Keratinocyte (primary cell): ENCODE measurements around the gene NLRP10. TPM values are rescaled to one million over a fixed set of nuclear protein-coding genes. Genes with fewer than 3 reads are reported as not detected.

Experiments
- DNase-seq: peaks from one replicate; pipeline ENCODE4 v3.0.0-alpha.2; 2011; ENCODE audit warnings: low read depth, missing footprints, low spot score
- FAIRE-seq: peaks from 2 replicates; lab custom pipeline; 2011; peaks lifted over from hg19 to GRCh38; lab: Jason Lieb, UNC
- H2AFZ ChIP-seq: 2 replicates; pipeline ENCODE4 v1.6.0; 2012; ENCODE audit warnings: low read length, control low read depth, inconsistent platforms; ENCODE audit not compliant: control insufficient read depth
- H3K27ac ChIP-seq: 2 replicates; pipeline ENCODE4 v1.5.1; 2011; ENCODE audit warnings: low read length; ENCODE audit not compliant: control insufficient read depth, insufficient read depth
- H3K27me3 ChIP-seq: 3 replicates; pipeline ENCODE4 v1.6.0; 2011; ENCODE audit warnings: low read length; ENCODE audit not compliant: control insufficient read depth, insufficient read depth; ENCODE audit errors: extremely low read depth
- H3K36me3 ChIP-seq, 2 experiments: 2 replicates in 1 of 2; 3 replicates in 1 of 2; pipeline ENCODE4 v1.5.1; 2011; ENCODE audit warnings: low read length in 2 of 2, mild to moderate bottlenecking in 1 of 2; ENCODE audit not compliant: control insufficient read depth in 2 of 2, insufficient read depth in 2 of 2; ENCODE audit errors: extremely low read depth in 1 of 2
- H3K4me1 ChIP-seq: 3 replicates; pipeline ENCODE4 v1.5.1; 2011; ENCODE audit warnings: low read length; ENCODE audit not compliant: control insufficient read depth, insufficient read depth; ENCODE audit errors: extremely low read depth
- H3K4me2 ChIP-seq: 3 replicates; pipeline ENCODE4 v1.6.0; 2011; ENCODE audit warnings: low read depth, low read length; ENCODE audit not compliant: control insufficient read depth, insufficient read depth; ENCODE audit errors: extremely low read depth
- H3K4me3 ChIP-seq, 3 experiments: fragments of 200-600 bp in 1 of 3; sonication (generic) in 1 of 3; 2 replicates in 2 of 3; 3 replicates in 1 of 3; pipeline ENCODE4 v1.5.1; 2011 to 2016; ENCODE audit warnings: low read length in 3 of 3, mild to moderate bottlenecking in 3 of 3, control low read depth in 2 of 3, inconsistent platforms in 1 of 3, low read depth in 1 of 3, mixed read lengths in 1 of 3, mixed run types in 1 of 3, moderate library complexity in 1 of 3; ENCODE audit not compliant: control insufficient read depth in 2 of 3, insufficient read depth in 2 of 3; ENCODE audit errors: extremely low read depth in 1 of 3
- H3K79me2 ChIP-seq: 2 replicates; pipeline ENCODE4 v1.6.0; 2012; ENCODE audit warnings: low read length; ENCODE audit not compliant: control insufficient read depth, insufficient read depth
- H3K9ac ChIP-seq: 3 replicates; pipeline ENCODE4 v1.6.0; 2011; ENCODE audit warnings: low read length; ENCODE audit not compliant: control insufficient read depth, insufficient read depth; ENCODE audit errors: extremely low read depth
- H3K9me1 ChIP-seq: 3 replicates; pipeline ENCODE4 v1.6.0; 2011; ENCODE audit warnings: low read length; ENCODE audit not compliant: control insufficient read depth, insufficient read depth; ENCODE audit errors: extremely low read depth
- H3K9me3 ChIP-seq: 2 replicates; pipeline ENCODE4 v1.5.1; 2012; ENCODE audit warnings: low read depth, low read length; ENCODE audit not compliant: control insufficient read depth
- H4K20me1 ChIP-seq: 3 replicates; pipeline ENCODE4 v1.6.0; 2011; ENCODE audit warnings: low read length; ENCODE audit not compliant: control insufficient read depth, insufficient read depth; ENCODE audit errors: extremely low read depth
- CTCF ChIP-seq, 3 experiments: IDR thresholded peaks in 1 of 3; conservative IDR thresholded peaks in 1 of 3; optimal IDR thresholded peaks in 1 of 3; 2 replicates in 2 of 3; 3 replicates in 1 of 3; pipeline versions ENCODE3 to v1.5.1; 2011; ENCODE audit warnings: low read length in 3 of 3, mild to moderate bottlenecking in 3 of 3, moderate library complexity in 2 of 3, control low read depth in 1 of 3, inconsistent platforms in 1 of 3; ENCODE audit not compliant: insufficient read depth in 2 of 3; ENCODE audit errors: extremely low read depth in 1 of 3
- EZH2 ChIP-seq: IDR thresholded peaks from one replicate; pipeline ENCODE4 v1.6.1; 2012; ENCODE audit warnings: inconsistent platforms, mild to moderate bottlenecking, low read length, moderate library complexity
- dilution Hi-C: fragments of 300-500 bp; cut with MboI; formaldehyde crosslinking; loops from one replicate; pipeline ENCODE4 v1.7.0; 2020; ENCODE audit warnings: low sequenced_read_pairs; ENCODE audit not compliant: extremely low pct_ligation_motif_present
- polyA plus RNA-seq, 5 experiments: library from polyadenylated mRNA; depleted of rRNA in 3 of 5; stranded (reverse) in 3 of 5; stranded (forward) in 1 of 5; unstranded in 1 of 5; fragments of >200 nt; gene quantifications; 1 replicate in 1 of 5; 2 replicates in 3 of 5; 3 replicates in 1 of 5; pipeline versions ENCODE4 v1.2.1 to v1.2.3, GENCODE V29; 2011 to 2012; ENCODE audit warnings: missing spikeins in 2 of 5, low read depth in 1 of 5, low replicate concordance in 1 of 5

The NLRP10 gene
- polyA plus RNA-seq, 1 donor (not counting 4 experiments of a cell fraction or from before 2014, with no cell fraction given) = 7.1 TPM

- Histone ChIP-seq H3K27ac (peak overlapping the region; percentile 33), H4K20me1 (no peaks in the 10 kb centered on the region), H3K9me1 (no peaks in the 10 kb centered on the region), H3K9me3 (no peaks in the 10 kb centered on the region), H3K4me2 (no peak overlapping the region), H3K36me3 (no peaks in the 10 kb centered on the region), H3K27me3 (no peaks in the 10 kb centered on the region), H3K4me1 (peaks cover 29% of the 10 kb centered on the region), H3K4me3 (no peak overlapping the region), H3K9ac (no peak overlapping the region), H2AFZ (no peak overlapping the region), H3K79me2 (no peaks in the 10 kb centered on the region)
- dilution Hi-C loops = no loop called here
- TF ChIP-seq EZH2 (no peak), CTCF (optimal IDR thresholded peaks at IDR 0.05 in 1 of 3, IDR thresholded peaks at IDR 0.05 in 1 of 3, conservative IDR thresholded peaks at IDR 0.05 in 1 of 3; ENCODE audit: extremely low read depth in 1 of 3, insufficient read depth in 2 of 3, low read length in 3 of 3) (no peak)
- FAIRE-seq (no peak), DNase-seq (no peak)
Observed at GRCh38 chr11:7973011-7973410, 7.8 kb upstream of the NLRP10 start.

GRCh38 chr11:7971846-7972245 lies 6.6 kb upstream of the NLRP10 start:
- Histone ChIP-seq H3K9me3 (no peaks in the 10 kb centered on the region), H3K79me2 (no peaks in the 10 kb centered on the region), H3K4me1 (peaks cover 30% of the 10 kb centered on the region), H3K27ac (no peak overlapping the region), H3K9ac (no peak overlapping the region), H3K36me3 (no peaks in the 10 kb centered on the region), H3K4me2 (no peak overlapping the region), H2AFZ (no peak overlapping the region), H3K27me3 (no peaks in the 10 kb centered on the region), H3K9me1 (no peaks in the 10 kb centered on the region), H4K20me1 (no peaks in the 10 kb centered on the region), H3K4me3 (no peak overlapping the region)
- DNase-seq = no peak
- dilution Hi-C loops = no loop called here
- TF ChIP-seq EZH2 (no peak), CTCF (optimal IDR thresholded peaks at IDR 0.05 in 1 of 3, IDR thresholded peaks at IDR 0.05 in 1 of 3, conservative IDR thresholded peaks at IDR 0.05 in 1 of 3; ENCODE audit: extremely low read depth in 1 of 3, insufficient read depth in 2 of 3, low read length in 3 of 3) (no peak)
- FAIRE-seq = no peak
